HG02870 (cell line): ENCODE results near the gene TRAPPC11.

Experiments used
- ATAC-seq: cut with Tn5 transposase; IDR thresholded peaks from one replicate; pipeline ENCODE4 v1.9.1; 2021; ENCODE audit warnings: mild to moderate bottlenecking, moderate library complexity; ENCODE audit not compliant: unreplicated experiment

The TRAPPC11 gene

DNA sequence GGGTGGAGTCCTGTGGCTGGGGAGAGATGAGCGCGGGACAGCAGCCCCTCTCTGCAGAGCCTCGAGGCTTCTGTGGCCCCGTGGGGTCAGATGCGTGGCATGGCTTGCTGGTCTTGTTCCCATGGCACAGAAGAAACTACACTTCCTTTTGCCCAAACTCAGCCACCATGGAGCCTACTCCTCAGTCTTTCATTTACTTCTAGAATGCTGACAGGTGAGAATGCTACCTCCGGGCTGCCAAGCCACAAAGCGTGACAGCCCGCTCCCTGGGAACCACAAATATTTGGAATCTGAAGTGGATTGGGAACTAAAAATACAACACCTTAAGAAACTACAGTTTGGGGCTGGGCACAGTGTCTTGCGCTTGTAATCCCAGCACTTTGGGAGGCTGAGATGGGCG is 98.0 kb downstream of the TRAPPC11 start:
- no peak for ATAC-seq

DNA sequence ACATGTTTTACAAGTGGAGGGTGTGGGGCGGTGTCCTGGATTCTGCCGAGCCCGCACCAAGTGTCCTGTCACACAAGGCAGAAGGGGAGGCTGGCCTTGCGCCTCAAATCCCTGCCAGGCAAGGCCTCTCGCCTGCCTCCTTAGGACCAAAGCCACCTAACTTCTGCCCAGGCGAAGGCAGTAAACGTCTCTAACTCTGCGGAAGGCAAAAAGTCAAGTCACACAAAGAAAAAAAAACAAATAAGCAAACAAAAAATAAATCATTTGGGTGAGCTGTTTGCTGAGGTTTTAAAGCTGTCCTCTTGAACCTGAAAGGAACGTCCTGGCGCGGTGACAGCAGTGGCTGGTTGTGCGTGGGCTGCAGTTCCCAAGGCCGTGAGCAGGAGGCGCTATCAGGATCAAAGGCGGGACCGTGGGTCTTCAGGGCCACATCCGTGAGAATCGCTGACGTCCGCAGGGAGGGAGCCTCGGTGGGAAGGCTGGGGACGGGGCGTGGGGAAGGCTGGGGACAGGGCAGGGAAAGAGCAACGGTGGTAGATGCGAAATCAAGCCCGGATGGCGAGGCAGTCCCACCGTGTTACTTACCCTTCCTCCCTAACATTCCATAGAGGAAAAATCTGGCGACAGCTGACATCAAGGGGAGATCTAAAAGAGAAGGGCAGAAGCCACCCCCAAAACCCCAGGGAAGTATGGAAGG is 99.1 kb downstream of the TRAPPC11 start:
- no peak for ATAC-seq

DNA sequence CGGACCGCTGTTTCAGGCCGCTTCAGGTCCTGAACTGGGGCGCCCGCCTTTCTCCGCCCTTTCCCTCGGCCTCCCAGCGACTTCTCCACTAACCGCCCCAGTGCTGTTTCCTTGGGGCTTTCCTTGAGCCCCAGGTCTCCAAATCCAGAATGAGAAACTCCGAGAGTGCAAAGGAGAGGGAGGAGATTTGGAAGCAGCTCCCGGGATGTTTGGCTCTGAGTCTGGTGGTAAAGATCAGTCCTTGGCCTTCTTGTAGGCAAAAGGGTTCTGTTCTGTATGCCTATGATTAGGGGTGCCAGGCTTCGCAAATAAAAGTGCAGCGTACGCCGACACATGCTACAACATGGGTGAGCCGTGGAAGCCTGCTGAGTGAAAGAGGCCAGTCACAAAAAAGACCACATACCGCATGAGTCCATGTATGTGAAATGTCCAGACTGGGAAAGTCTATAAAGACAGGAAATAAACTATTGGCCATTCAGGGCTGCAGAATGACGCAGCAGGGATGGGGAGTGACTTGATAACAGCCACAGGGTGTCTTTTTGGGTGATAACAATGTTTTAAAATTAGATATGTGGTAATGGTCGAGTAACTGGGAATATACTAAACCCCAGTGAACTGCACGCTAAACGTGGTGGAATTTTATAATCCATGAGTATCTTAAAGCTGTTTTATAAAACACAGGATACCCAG is 99.8 kb downstream of the TRAPPC11 start:
- no peak for ATAC-seq

DNA sequence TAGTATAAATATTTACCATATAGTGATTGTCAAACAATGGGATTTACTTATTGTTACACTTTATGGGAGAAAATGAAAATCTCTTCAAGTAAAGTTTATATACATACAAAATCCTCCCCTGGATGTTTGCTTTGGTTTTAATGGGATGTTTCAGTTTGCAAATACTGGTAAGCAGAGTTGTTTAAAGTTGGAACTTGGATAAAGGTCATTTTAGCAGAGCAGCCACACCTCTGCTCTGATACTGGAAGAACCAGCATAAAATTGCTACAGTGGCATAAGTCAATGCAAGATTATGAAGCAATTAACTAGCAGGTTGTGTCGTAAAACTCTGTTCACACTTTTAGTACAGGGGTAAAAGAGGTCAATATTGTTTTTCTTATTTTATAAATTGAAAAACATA is 101.2 kb downstream of the TRAPPC11 start:
- ATAC-seq = no peak
